HEK293T (cell line): Measurements from ENCODE around the gene TEC.

Experiments
- ELF4 ChIP-seq: fragments of 450-650 bp; IDR thresholded peaks from 2 replicates; pipeline ENCODE4 v1.6.1; 2017; ENCODE audit warnings: antibody characterized with exemption
- FOXA1 ChIP-seq: fragments of 450-650 bp; IDR thresholded peaks from 2 replicates; pipeline ENCODE4 v1.6.1; 2016; ENCODE audit warnings: mild to moderate bottlenecking
- FOXK2 ChIP-seq: fragments of 450-650 bp; IDR thresholded peaks from 2 replicates; pipeline ENCODE4 v1.6.1; 2016; ENCODE audit warnings: mild to moderate bottlenecking
- SP1 ChIP-seq: fragments of 450-650 bp; IDR thresholded peaks from 2 replicates; pipeline ENCODE4 v1.6.1; 2017
- ZNF384 ChIP-seq: fragments of 450-650 bp; IDR thresholded peaks from 2 replicates; pipeline ENCODE4 v1.6.1; 2016
- TF ChIP-seq, protein P1 (sequence below): fragments of 450-650 bp; IDR thresholded peaks from 2 replicates; pipeline ENCODE4 v1.6.1; 2016

DNA sequence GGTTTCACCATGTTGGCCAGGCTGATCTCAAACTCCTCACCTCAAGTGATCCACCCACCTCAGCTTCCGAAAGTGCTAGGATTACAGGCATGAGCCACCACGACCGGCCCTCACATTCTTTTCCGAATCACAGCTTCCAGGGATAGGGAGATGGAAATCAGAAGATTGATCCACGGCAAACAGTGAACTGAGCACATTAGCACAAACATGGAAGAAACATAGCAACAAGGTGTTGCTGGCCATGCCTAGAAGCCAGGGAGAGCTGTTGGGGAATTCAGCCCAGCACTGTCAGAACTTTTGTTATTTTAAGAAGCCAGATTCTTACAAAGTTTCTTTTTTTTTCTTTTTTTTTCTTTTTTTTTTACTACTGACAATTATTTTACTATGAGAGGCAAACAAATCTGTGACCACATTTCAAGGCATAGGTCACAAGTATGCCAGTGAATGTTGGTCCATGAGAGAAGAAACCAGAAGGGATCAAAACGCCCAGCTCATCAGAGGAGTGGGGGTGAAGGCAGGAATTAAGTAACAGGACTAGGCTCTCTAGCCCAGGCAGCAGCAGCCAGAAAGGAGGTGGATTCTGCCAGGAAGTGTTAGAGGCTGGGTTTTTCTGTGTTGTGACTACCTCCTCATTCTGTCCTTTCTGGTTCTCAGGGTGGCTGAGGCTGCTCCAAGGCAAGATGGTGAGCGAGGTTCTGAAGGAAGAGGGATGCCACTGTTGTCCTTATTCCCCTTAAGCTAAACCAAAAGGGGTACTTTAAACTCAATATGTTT lies 44.1 kb downstream of the TEC start:
- TF ChIP-seq SP1 (no peak), ELF4 (no peak), FOXK2 (no peak), ZNF384 (no peak), FOXA1 (no peak)
- TF ChIP-seq, protein P1, sequence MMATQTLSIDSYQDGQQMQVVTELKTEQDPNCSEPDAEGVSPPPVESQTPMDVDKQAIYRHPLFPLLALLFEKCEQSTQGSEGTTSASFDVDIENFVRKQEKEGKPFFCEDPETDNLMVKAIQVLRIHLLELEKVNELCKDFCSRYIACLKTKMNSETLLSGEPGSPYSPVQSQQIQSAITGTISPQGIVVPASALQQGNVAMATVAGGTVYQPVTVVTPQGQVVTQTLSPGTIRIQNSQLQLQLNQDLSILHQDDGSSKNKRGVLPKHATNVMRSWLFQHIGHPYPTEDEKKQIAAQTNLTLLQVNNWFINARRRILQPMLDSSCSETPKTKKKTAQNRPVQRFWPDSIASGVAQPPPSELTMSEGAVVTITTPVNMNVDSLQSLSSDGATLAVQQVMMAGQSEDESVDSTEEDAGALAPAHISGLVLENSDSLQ = no peak
